ENCODE results near the gene SRD5A2. TPM values are rescaled to one million over a fixed set of nuclear protein-coding genes. Genes with fewer than 3 reads are reported as not detected.

SRD5A2 gene, protein sequence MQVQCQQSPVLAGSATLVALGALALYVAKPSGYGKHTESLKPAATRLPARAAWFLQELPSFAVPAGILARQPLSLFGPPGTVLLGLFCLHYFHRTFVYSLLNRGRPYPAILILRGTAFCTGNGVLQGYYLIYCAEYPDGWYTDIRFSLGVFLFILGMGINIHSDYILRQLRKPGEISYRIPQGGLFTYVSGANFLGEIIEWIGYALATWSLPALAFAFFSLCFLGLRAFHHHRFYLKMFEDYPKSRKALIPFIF
- 0.09 TPM in 1 of 2 replicates, not detected in the other for total RNA-seq (ENCODE audit: low replicate concordance)

DNA sequence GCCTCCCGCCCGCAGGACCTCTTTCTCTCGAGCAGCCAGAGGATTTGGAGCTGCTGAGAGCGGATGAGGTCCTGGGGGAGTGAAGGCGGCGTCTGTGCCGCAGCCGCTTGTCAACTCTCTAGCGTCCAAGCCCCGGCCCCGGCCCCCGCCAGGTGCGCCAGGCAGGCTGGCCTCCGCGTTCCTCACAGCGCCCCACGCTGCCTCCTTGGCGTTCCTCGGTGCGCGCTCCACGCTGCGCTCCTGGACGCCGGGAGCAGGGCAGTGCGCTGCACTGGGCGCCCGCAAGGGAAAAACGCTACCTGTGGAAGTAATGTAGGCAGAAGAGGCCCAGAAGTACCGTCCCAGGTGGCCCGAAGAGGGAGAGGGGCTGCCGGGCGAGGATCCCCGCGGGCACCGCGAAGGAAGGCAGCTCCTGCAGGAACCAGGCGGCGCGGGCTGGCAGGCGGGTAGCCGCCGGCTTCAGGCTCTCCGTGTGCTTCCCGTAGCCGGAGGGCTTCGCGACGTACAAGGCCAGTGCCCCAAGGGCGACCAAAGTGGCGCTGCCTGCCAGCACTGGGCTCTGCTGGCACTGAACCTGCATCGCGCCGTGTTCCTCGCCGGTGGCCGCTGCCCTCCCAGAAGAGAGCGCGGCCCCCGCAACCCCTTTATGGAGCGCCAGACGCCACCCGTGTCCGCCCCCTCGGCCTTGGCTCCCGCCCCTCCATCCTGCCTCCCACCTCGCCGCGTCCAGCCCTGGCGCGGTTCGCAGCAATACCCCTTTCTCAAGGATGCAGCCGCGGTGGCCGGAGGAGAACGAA lies at the start of gene SRD5A2:
Gene SRD5A2, minus strand, starts transcription at position 618 of the 797 bp plus-strand sequence. Its CDS starts 38 bp downstream, at position 580.
- no peak within 1 kb of the TSS for H3K4me3 ChIP-seq (ENCODE audit: low read depth, low read length)
- no peak for DNase-seq (ENCODE audit: low read depth)
- TF ChIP-seq, protein P1, sequence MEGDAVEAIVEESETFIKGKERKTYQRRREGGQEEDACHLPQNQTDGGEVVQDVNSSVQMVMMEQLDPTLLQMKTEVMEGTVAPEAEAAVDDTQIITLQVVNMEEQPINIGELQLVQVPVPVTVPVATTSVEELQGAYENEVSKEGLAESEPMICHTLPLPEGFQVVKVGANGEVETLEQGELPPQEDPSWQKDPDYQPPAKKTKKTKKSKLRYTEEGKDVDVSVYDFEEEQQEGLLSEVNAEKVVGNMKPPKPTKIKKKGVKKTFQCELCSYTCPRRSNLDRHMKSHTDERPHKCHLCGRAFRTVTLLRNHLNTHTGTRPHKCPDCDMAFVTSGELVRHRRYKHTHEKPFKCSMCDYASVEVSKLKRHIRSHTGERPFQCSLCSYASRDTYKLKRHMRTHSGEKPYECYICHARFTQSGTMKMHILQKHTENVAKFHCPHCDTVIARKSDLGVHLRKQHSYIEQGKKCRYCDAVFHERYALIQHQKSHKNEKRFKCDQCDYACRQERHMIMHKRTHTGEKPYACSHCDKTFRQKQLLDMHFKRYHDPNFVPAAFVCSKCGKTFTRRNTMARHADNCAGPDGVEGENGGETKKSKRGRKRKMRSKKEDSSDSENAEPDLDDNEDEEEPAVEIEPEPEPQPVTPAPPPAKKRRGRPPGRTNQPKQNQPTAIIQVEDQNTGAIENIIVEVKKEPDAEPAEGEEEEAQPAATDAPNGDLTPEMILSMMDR (IDR thresholded peaks at IDR 0.05; ENCODE audit: insufficient read depth, low read length), result no peak

DNA sequence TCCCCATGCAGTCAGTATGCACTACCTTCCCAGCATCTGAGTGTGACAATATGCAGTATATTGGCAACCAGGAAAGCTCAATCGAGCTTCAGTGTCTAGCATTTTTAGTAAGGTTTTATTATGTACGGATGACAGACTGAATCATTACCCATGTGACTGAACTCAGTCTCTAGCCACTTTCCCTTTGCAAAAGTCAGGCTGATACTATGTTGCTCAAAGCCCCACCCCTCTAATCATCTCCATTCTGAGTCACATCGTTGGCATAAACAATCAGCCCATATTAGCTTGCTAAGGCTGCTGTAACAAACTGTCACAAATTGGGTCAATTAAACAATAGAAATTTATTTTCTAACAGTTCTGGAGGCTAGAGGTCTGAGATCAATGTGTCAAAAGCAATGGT lies 25.8 kb upstream of the SRD5A2 start:
- DNase-seq (ENCODE audit: low read depth), result no peak
- H3K4me3 ChIP-seq (ENCODE audit: low read depth, low read length), result no peak overlapping the region
- TF ChIP-seq, protein P1 (IDR thresholded peaks at IDR 0.05; ENCODE audit: insufficient read depth, low read length), result no peak

DNA sequence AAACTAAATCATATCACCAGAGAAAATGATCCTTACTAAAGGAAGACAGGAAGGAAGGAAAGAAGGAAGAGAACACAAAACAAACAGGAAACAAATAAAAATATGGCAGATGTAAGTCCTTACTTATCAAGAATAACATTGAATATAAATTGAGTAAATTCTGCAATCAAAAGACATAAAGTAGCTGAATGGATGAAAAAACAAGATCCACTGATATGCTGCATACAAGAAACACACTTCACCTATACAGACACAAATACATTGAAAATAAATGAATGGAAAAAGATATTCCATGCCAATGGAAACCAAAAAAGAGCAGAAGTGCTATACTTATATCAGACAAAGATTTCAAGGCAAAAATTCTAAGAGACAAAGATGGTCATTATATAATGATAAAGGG lies 18.0 kb upstream of the SRD5A2 start:
- no peak overlapping the region for H3K4me3 ChIP-seq (ENCODE audit: low read depth, low read length)
- DNase-seq (ENCODE audit: low read depth), result no peak
- TF ChIP-seq, protein P1 (IDR thresholded peaks at IDR 0.05; ENCODE audit: insufficient read depth, low read length), result no peak

DNA sequence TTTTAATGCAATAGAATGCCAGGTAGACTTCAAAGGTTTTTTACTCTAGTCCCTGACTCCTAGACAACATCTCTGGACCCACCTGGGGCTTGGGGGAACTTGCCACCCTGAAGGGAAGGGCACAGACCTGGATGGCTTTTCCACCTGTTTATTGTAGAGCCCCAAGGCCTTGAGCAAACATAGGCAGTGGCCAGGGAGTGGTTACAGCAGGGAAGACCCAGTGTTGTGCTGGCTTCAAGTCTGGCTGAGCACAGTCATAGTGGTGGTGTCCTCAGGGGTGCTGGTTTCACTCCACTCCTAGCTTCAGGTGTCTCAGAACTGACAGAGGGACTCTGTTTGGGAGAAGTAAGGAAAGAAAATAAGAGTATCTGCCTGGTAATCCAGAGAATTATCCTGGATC lies 5.5 kb upstream of the SRD5A2 start:
- TF ChIP-seq, protein P1 (IDR thresholded peaks at IDR 0.05; ENCODE audit: insufficient read depth, low read length), result no peak
- no peak for DNase-seq (ENCODE audit: low read depth)
- H3K4me3 ChIP-seq (ENCODE audit: low read depth, low read length), result no peak overlapping the region

DNA sequence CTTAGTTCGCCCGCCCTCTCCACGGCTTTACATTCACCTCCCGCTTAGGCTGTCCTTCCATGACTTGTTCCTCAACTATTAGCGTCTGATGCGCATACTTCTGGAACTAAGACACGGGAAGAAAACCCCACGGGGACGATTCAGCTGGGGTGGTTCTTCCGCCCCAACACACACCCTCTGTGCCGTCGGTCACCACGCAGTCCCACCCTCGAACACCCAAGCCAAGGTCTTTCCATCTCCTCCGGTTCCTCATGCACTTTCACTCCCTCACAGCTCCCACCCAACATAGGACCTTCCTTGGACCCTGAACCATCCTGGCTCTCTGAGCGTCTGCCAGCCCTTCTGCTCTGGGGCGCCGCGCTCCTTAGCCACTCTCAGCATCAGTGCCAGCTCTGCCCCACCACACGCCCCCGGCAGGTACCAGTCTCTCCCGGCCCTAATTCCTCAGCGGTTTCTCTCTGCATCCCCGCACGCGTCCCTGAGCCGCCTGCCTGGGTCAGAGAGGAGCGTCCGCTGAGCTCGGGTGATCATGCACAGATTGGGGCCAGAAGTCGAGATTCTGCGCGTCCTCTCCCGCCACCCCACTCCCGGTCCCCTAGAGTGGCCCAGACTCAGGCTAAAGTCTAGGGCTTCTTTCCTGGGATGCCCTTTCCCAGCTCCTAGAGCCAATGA lies 522 bp upstream of the SRD5A2 start:
- no peak overlapping the region for H3K4me3 ChIP-seq (ENCODE audit: low read depth, low read length)
- TF ChIP-seq, protein P1 (IDR thresholded peaks at IDR 0.05; ENCODE audit: insufficient read depth, low read length), result no peak
- DNase-seq (ENCODE audit: low read depth), result no peak

DNA sequence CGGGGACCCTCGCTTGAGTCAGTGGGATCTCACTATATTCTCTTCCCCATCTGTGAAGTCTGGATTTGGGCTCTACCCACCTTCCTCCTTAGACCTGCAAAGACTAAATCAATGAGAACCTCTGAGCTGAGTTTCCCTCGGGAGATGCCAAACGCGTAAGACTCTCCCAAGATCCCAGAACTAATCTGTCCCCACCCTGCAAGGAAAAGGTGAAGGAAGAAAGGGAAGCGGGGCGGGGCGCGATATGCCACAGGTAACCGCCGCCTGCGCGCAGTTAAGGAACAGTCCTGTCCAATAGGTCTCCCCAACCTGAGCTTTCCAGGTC lies 780 bp downstream of the SRD5A2 start:
- no peak for DNase-seq (ENCODE audit: low read depth)
- TF ChIP-seq, protein P1 (IDR thresholded peaks at IDR 0.05; ENCODE audit: insufficient read depth, low read length), result no peak
- no peak overlapping the region for H3K4me3 ChIP-seq (ENCODE audit: low read depth, low read length)
